Ascending aorta (tissue), 2 donors: ENCODE results near the gene PIF1. TPM values are rescaled to one million over a fixed set of nuclear protein-coding genes. Genes with fewer than 3 reads are reported as not detected.

Experiments
- DNase-seq, 2 donors: peaks; one replicate each; pipeline ENCODE4 v3.0.0-alpha.2; 2019; ENCODE audit warnings: low spot score in 2 of 2
- H3K27ac ChIP-seq, 2 donors: fragments of 200-600 bp; sonication (generic); one replicate each; pipeline ENCODE4 v1.5.1; 2016 to 2017; ENCODE audit warnings: mild to moderate bottlenecking in 1 of 2
- H3K27me3 ChIP-seq: fragments of 200-600 bp; sonication (generic); one replicate; pipeline ENCODE4 v1.5.1; 2017
- H3K36me3 ChIP-seq, 2 donors: fragments of 200-600 bp; sonication (generic); one replicate each; pipeline ENCODE4 v1.5.1; 2016
- H3K4me1 ChIP-seq, 2 donors: fragments of 200-600 bp; sonication (generic); one replicate each; pipeline ENCODE4 v1.5.1; 2016 to 2017; ENCODE audit warnings: mild to moderate bottlenecking in 1 of 2
- H3K4me3 ChIP-seq, 2 donors: fragments of 200-600 bp; sonication (generic); one replicate each; pipeline ENCODE4 v1.5.1; 2016 to 2017; ENCODE audit warnings: mild to moderate bottlenecking in 1 of 2
- H3K9me3 ChIP-seq, 2 donors: fragments of 200-600 bp; sonication (generic); one replicate each; pipeline ENCODE4 v1.5.1; 2016
- intact Hi-C: fragments of 100-400 bp; cut with DNase I; formaldehyde crosslinking; loops from one replicate; pipeline ENCODE4 v1.15.1; 2023
- total RNA-seq: library from RNA; depleted of rRNA; stranded (reverse); fragments of >200 nt; gene quantifications from one replicate; pipeline ENCODE4 v1.1.0, GENCODE V29; 2016
- TF ChIP-seq, protein P1 (sequence below), 3 experiments: fragments of 200-600 bp in 2 of 3; fragments of 450-650 bp in 1 of 3; sonication (generic) in 2 of 3; IDR thresholded peaks; one replicate each; pipeline ENCODE4 v1.5.1; 2016 to 2019; ENCODE audit warnings: antibody characterized with exemption in 3 of 3, mild to moderate bottlenecking in 1 of 3, moderate library complexity in 1 of 3

The PIF1 gene
- total RNA-seq, 1 donor from 2014 or later, result not detected

DNA sequence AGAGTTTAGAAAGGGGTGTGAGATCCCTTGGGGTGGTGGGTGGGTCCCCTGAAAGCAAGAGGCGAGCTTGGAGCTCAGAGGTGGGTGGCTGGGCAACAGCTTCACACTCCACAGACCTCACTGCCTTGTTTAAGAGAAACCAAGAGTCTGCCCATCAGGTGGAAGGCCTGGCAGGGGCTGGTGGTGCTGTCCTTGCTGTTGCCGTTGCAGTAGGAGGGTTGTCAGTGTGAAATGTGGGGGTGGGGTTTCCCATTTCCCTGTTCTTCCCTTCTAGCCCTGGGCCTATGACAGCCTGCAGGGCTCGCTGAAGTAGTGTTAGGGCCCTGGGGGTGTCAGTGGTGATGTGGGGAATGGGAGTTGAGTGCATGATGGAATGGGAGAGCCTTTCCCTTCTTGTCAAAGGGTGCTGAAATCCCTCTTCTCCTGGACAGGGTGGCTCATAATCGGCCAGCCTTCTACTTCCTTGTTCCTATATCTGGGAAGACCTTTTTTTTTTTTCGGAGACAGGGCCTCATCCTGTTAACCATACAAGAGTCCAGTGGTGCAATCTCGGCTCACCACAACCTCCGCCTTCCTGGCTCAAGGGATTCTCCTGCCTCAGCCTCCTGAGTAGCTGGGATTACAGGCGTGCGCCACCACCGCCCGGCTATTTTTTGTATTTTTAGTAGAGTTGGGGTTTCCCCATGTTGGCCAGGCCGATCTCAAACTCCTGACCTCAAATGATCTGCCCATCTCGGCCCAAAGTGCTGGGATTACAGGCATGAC is 20.6 kb upstream of the PIF1 start:
- H3K4me3 ChIP-seq, result peak overlapping the region; percentile 88 to 92
- H3K4me1 ChIP-seq, result peaks cover 18 to 34% of the 10 kb centered on the region in 2 donors
- intact Hi-C loops, result loop anchor here (10.0 kb wide), 1 partner anchor 439 kb away; the partner anchor contains the start of gene PARP16
- DNase-seq, result no peak
- TF ChIP-seq, protein P1, sequence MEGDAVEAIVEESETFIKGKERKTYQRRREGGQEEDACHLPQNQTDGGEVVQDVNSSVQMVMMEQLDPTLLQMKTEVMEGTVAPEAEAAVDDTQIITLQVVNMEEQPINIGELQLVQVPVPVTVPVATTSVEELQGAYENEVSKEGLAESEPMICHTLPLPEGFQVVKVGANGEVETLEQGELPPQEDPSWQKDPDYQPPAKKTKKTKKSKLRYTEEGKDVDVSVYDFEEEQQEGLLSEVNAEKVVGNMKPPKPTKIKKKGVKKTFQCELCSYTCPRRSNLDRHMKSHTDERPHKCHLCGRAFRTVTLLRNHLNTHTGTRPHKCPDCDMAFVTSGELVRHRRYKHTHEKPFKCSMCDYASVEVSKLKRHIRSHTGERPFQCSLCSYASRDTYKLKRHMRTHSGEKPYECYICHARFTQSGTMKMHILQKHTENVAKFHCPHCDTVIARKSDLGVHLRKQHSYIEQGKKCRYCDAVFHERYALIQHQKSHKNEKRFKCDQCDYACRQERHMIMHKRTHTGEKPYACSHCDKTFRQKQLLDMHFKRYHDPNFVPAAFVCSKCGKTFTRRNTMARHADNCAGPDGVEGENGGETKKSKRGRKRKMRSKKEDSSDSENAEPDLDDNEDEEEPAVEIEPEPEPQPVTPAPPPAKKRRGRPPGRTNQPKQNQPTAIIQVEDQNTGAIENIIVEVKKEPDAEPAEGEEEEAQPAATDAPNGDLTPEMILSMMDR (IDR thresholded peaks at IDR 0.05), result no peak
- H3K27me3 ChIP-seq, result no peaks in the 10 kb centered on the region
- H3K9me3 ChIP-seq, result no peaks in the 10 kb centered on the region
- peak overlapping the region; percentile 92 to 98 for H3K27ac ChIP-seq
- peaks cover 9 to 33% of the 10 kb centered on the region in 2 donors for H3K36me3 ChIP-seq

DNA sequence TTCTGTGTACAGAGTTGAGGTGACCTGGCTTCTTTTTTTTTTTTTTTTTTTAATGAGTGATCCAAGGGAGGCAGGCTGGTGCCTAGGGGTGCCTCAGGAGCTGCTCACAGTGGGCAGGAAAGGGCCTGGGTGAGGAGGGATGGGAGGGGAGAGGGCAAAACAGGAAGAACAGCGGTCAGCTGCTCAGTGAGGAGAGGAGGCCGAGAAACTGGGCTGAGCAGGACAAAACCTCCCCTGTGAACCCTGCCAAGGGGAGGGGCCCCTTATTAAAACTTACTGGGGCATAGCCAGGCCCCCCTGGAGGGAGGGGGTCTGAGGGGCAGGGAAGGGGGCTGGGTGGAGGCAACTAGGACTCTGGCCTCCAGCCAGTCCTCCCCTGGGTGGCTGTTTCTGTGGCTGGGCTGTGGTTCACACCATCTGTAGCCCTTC is 19.8 kb upstream of the PIF1 start:
- H3K9me3 ChIP-seq, result no peaks in the 10 kb centered on the region
- peaks cover 6 to 25% of the 10 kb centered on the region in 2 donors for H3K36me3 ChIP-seq
- H3K27ac ChIP-seq, result peak overlapping the region; percentile 92 to 98
- intact Hi-C loops, result loop anchor here (10.0 kb wide), 1 partner anchor 440 kb away; the partner anchor contains the start of gene PARP16
- H3K27me3 ChIP-seq, result no peaks in the 10 kb centered on the region
- no peak for DNase-seq
- peaks cover 18 to 40% of the 10 kb centered on the region in 2 donors for H3K4me1 ChIP-seq
- peak overlapping the region; percentile 88 to 92 for H3K4me3 ChIP-seq
- TF ChIP-seq, protein P1 (IDR thresholded peaks at IDR 0.05), result no peak

DNA sequence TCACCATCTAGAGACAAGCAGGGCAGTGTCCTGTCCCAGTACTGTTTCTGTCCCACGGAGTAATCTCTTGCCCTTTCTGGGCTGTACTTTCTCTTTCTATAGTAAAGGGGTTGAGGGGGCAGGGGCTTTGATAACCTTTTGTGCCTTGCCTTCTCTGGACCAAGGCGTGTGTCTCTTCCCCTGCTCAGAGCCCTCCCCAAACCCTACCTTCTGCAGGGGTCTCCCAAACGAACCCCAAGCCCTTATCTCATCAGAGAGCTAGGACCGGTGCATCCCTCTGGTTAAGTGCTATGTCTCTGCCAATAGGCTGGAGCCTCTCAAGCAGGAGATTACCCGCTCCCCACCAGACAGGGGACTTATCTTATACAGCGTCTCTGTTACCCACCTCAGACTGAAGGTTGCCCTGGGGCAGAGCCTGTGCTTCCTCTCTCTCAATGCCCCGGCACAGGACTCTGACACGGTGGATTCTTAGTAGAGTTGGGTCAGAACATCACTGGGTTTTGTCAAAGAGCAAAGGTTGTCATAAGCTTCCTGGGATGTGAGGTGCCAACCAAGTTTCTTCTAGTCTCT is 19.2 kb upstream of the PIF1 start:
- H3K27ac ChIP-seq, result peak overlapping the region; percentile 92 to 98
- intact Hi-C loops, result loop anchor here (5.0 to 10.0 kb wide), 4 partner anchors 48 to 1342 kb away; partner anchors contain the start of genes ANKDD1A, PARP16 and USP3
- peaks cover 18 to 40% of the 10 kb centered on the region in 2 donors for H3K4me1 ChIP-seq
- H3K4me3 ChIP-seq, result peak overlapping the region; percentile 88 to 92
- H3K9me3 ChIP-seq, result no peaks in the 10 kb centered on the region
- H3K27me3 ChIP-seq, result no peaks in the 10 kb centered on the region
- peaks cover 3 to 20% of the 10 kb centered on the region in 2 donors for H3K36me3 ChIP-seq
- TF ChIP-seq, protein P1 (IDR thresholded peaks at IDR 0.05), result no peak
- DNase-seq, result no peak

DNA sequence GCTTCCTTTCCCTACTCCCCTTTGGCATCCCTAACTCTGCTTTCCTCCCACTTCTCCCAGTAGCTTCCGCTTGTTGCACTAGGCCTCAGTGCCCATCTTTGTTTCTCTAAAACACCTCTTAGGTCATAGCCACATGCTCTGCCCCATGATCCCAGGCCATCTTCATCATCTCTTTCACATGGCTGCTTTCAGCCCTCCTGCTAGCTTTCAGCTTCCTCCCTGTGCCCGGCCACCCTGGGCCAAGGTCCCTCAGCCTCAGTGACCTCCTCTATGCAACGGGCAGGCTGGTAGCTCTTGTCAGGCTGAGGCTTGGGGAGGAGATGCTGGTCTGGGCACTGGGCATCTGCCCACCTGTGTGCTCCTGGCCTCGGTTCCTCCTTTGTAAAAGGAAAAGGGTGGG is 18.5 kb upstream of the PIF1 start:
- Histone ChIP-seq H3K4me3 (peak overlapping the region; percentile 88 to 92), H3K9me3 (no peaks in the 10 kb centered on the region), H3K4me1 (peaks cover 18 to 40% of the 10 kb centered on the region in 2 donors), H3K27ac (peak overlapping the region; percentile 92 to 98), H3K36me3 (peaks cover 0 to 14% of the 10 kb centered on the region in 2 donors), H3K27me3 (no peaks in the 10 kb centered on the region)
- intact Hi-C loops, result loop anchor here (5.0 to 10.0 kb wide), 4 partner anchors 48 to 1342 kb away; partner anchors contain the start of genes ANKDD1A, PARP16 and USP3
- TF ChIP-seq, protein P1 (IDR thresholded peaks at IDR 0.05), result no peak
- DNase-seq, result no peak

GRCh38 chr15:64842986-64843561 is 17.6 kb upstream of the PIF1 start:
- TF ChIP-seq, protein P1 (IDR thresholded peaks at IDR 0.05), result no peak
- peaks cover 0 to 6% of the 10 kb centered on the region in 2 donors for H3K36me3 ChIP-seq
- peaks cover 18 to 39% of the 10 kb centered on the region in 2 donors for H3K4me1 ChIP-seq
- H3K4me3 ChIP-seq, result peak overlapping the region; percentile 88 to 92
- DNase-seq, result peak in 1 of 2 donors; percentile 83
- peak overlapping the region; percentile 92 to 98 for H3K27ac ChIP-seq
- H3K27me3 ChIP-seq, result no peaks in the 10 kb centered on the region
- intact Hi-C loops, result loop anchor here (5.0 to 10.0 kb wide), 4 partner anchors 49 to 1341 kb away; partner anchors contain the start of genes ANKDD1A, PARP16 and USP3
- no peaks in the 10 kb centered on the region for H3K9me3 ChIP-seq
